B cell (primary cell): ENCODE results near the gene CEP85L. TPM values are rescaled to one million over a fixed set of nuclear protein-coding genes. Genes with fewer than 3 reads are reported as not detected.

Source experiments
- ATAC-seq: fragments of 200-7000 bp; cut with Tn5 transposase; one replicate; pipeline ENCODE4 v1.10.0; 2021; ENCODE audit warnings: low read depth, mild to moderate bottlenecking, moderate number of reproducible peaks, moderate library complexity
- CTCF ChIA-PET: fragments of 350-600 bp; sonication (Branson Sonifier 250); formaldehyde crosslinking; loops from one replicate; lab custom pipeline; 2021; ENCODE audit warnings: antibody characterized with exemption, inconsistent platforms; lab: Charles Lee
- POLR2A ChIA-PET: fragments of 350-600 bp; sonication (Branson Sonifier 250); formaldehyde crosslinking; loops from one replicate; lab custom pipeline; 2021; ENCODE audit warnings: antibody characterized with exemption; lab: Charles Lee
- DNase-seq: peaks from one replicate; pipeline ENCODE4 v3.0.0; 2013
- H2AFZ ChIP-seq: 2 replicates; pipeline ENCODE4 v1.6.1; 2012; ENCODE audit warnings: mild to moderate bottlenecking, low read depth, low read length; ENCODE audit not compliant: insufficient read depth, poor library complexity, severe bottlenecking
- H3K27ac ChIP-seq, 2 donors: 1 replicate in 1 of 2; 2 replicates in 1 of 2; pipeline ENCODE4 v1.5.1; 2012 to 2013; ENCODE audit warnings: low read length in 2 of 2, mild to moderate bottlenecking in 2 of 2, moderate library complexity in 1 of 2
- H3K27me3 ChIP-seq, 4 experiments: fragments of 200-600 bp in 1 of 4; sonication (generic) in 1 of 4; replicated peaks in 1 of 4; 1 replicate in 2 of 4; 2 replicates in 2 of 4; pipeline versions ENCODE4 v1.6.1 to v1.7.0; 2013 to 2016; ENCODE audit warnings: low read length in 3 of 4, mild to moderate bottlenecking in 2 of 4, mixed read lengths in 1 of 4, moderate library complexity in 1 of 4; ENCODE audit not compliant: insufficient read depth in 4 of 4, control insufficient read depth in 3 of 4; ENCODE audit errors: control extremely low read depth in 1 of 4
- H3K36me3 ChIP-seq, 2 experiments: replicated peaks in 1 of 2; 1 replicate in 1 of 2; 2 replicates in 1 of 2; pipeline versions ENCODE4 v1.6.1 to v1.7.1; 2013; ENCODE audit warnings: low read length in 1 of 2; ENCODE audit not compliant: insufficient read depth in 2 of 2, control insufficient read depth in 1 of 2; ENCODE audit errors: control extremely low read depth in 1 of 2, extremely low read depth in 1 of 2
- H3K4me1 ChIP-seq, 2 donors: fragments of 200-600 bp in 1 of 2; sonication (generic) in 1 of 2; 1 replicate in 1 of 2; 2 replicates in 1 of 2; pipeline versions ENCODE4 v1.5.1 to v1.6.1; 2013 to 2017; ENCODE audit warnings: low read length in 2 of 2; ENCODE audit not compliant: control insufficient read depth in 2 of 2, insufficient read depth in 2 of 2
- H3K4me2 ChIP-seq: replicated peaks from 2 replicates; pipeline ENCODE3; 2012; ENCODE audit warnings: mild to moderate bottlenecking, low read depth, low read length; ENCODE audit not compliant: poor library complexity, severe bottlenecking
- H3K4me3 ChIP-seq, 5 experiments: fragments of 200-600 bp in 1 of 5; sonication (generic) in 1 of 5; 1 replicate in 3 of 5; 2 replicates in 2 of 5; pipeline versions ENCODE4 v1.5.1 to v1.7.0; 2011 to 2016; ENCODE audit warnings: low read length in 4 of 5, mild to moderate bottlenecking in 4 of 5, low read depth in 2 of 5, control low read depth in 1 of 5, moderate library complexity in 1 of 5; ENCODE audit not compliant: insufficient read depth in 1 of 5; ENCODE audit errors: control extremely low read depth in 1 of 5, extremely low read depth in 1 of 5
- H3K79me2 ChIP-seq: fragments of 200-600 bp; sonication (generic); one replicate; pipeline ENCODE4 v1.6.0; 2016; ENCODE audit warnings: low read length; ENCODE audit not compliant: control insufficient read depth, insufficient read depth
- H3K9ac ChIP-seq: fragments of 200-600 bp; sonication (generic); 2 replicates; pipeline ENCODE4 v1.6.1; 2017; ENCODE audit warnings: mild to moderate bottlenecking, low read length, moderate library complexity
- H3K9me3 ChIP-seq, 3 donors: one replicate each; pipeline versions ENCODE4 v1.6.1 to v1.7.1; 2013; ENCODE audit warnings: low read length in 2 of 3; ENCODE audit not compliant: control insufficient read depth in 2 of 3, insufficient read depth in 1 of 3; ENCODE audit errors: control extremely low read depth in 1 of 3
- H4K20me1 ChIP-seq: 2 replicates; pipeline ENCODE4 v1.6.0; 2012; ENCODE audit warnings: mild to moderate bottlenecking, low read length; ENCODE audit not compliant: insufficient read depth, control insufficient read depth, poor library complexity, severe bottlenecking
- H3K27ac Mint-ChIP-seq: one replicate; pipeline ENCODE4 v1.8.0; 2021; ENCODE audit warnings: mixed read lengths
- H3K27me3 Mint-ChIP-seq: one replicate; pipeline ENCODE4 v1.8.0; 2021; ENCODE audit warnings: mixed read lengths
- H3K4me1 Mint-ChIP-seq: one replicate; pipeline ENCODE4 v1.8.0; 2021; ENCODE audit warnings: mixed read lengths
- H3K4me3 Mint-ChIP-seq: one replicate; pipeline ENCODE4 v1.8.0; 2021; ENCODE audit warnings: mixed read lengths
- H3K9me3 Mint-ChIP-seq: one replicate; pipeline ENCODE4 v1.8.0; 2022; ENCODE audit warnings: mixed read lengths; ENCODE audit not compliant: insufficient read depth
- CTCF ChIP-seq: fragments of 200-600 bp; IDR thresholded peaks from one replicate; pipeline ENCODE4 v1.8.0; 2022; ENCODE audit warnings: antibody characterized with exemption, mild to moderate bottlenecking
- EZH2 ChIP-seq: IDR thresholded peaks from 2 replicates; pipeline ENCODE4 v1.6.1; 2012; ENCODE audit warnings: borderline replicate concordance, low read depth, mild to moderate bottlenecking, moderate library complexity, low read length; ENCODE audit not compliant: insufficient read depth, poor library complexity, severe bottlenecking
- WGBS: methylation state at CpG from one replicate; pipeline ENCODE4 v1.1.5; 2013; ENCODE audit warnings: missing lambda C conversion rate; ENCODE audit not compliant: insufficient coverage; 5-methylcytosine and 5-hydroxymethylcytosine counted together
- intact Hi-C: fragments of 100-400 bp; cut with micrococcal nuclease; formaldehyde crosslinking; loops from one replicate; pipeline ENCODE4 v1.10.0; 2022
- polyA plus RNA-seq: library from polyadenylated mRNA; depleted of rRNA; stranded (reverse); fragments of >200 nt; gene quantifications from 2 replicates; pipeline ENCODE4 v1.2.3, GENCODE V29; 2012
- total RNA-seq, 2 donors: library from RNA; stranded (reverse); fragments of 120-200 nt in 1 of 2; gene quantifications; 1 replicate in 1 of 2; 2 replicates in 1 of 2; pipeline versions ENCODE4 v1.2.3 to v1.2.4, GENCODE V29; 2013 to 2022

CEP85L gene
- total and polyA plus RNA-seq, 2 donors (not counting 1 experiment from before 2014, with no cell fraction given) = 7.6 to 32.1 TPM

- no peak overlapping the region for H3K27ac Mint-ChIP-seq
- no CpG with 5 or more reads among the region's 1 CpG for WGBS
Observed at GRCh38 chr6:118507636-118508035, 143.8 kb downstream of the CEP85L start.

DNA sequence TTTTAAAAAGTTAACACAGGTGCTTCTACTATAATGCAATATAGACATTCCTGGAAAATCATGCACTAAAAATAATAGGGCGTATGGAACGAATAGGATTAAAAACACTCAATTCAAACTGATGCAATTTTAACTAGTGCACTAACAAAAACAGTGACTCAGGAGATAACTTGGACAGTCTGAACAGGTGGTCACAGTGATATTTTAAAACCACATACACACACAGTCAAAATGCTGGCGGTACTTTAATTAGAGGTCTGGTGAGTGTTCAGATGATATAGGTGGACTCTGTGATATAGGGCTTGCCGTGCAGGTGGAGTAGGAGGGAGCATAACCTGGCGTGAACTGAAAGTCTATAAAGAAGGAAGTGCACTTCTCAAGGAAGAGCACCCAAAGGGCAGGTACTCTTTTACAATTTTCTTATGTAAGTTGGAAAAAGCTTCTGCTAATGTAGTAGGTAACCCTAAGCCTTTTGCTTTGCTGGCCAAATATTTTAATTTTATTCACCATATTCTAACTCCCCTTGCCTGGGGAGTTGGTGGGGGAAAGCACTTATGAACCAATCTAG lies 145.2 kb downstream of the CEP85L start:
- Histone ChIP-seq H4K20me1 (no peaks in the 10 kb centered on the region), H3K27ac (no peak overlapping the region), H2AFZ (no peak overlapping the region), H3K9me3 (peaks cover 0 to under 1% (median 0%) of the 10 kb centered on the region in 3 donors), H3K27me3 (no peaks in the 10 kb centered on the region), H3K4me3 (no peak overlapping the region), H3K4me2 (no peak overlapping the region), H3K9ac (no peak overlapping the region), H3K4me1 (no peaks in the 10 kb centered on the region), H3K79me2 (no peaks in the 10 kb centered on the region), H3K36me3 (peaks cover 4 to 25% of the 10 kb centered on the region in 2 experiments)
- WGBS = 80% methylated on average over 1 of the region's 5 CpGs
- TF ChIP-seq CTCF = no peak
- no peak for TF ChIP-seq EZH2
- Mint-ChIP-seq H3K4me3 (no peak overlapping the region), H3K27ac (peak overlapping the region; percentile 54), H3K9me3 (no peaks in the 10 kb centered on the region), H3K4me1 (peaks cover 2% of the 10 kb centered on the region), H3K27me3 (no peaks in the 10 kb centered on the region)
- ATAC-seq (no peak), DNase-seq (no peak)
- ChIA-PET CTCF (no interaction called here), POLR2A (no interaction called here)
- intact Hi-C loops = no loop called here

More at GRCh38 chr6:118507636-118508035, 143.8 kb downstream of the CEP85L start:
- H3K9me3 ChIP-seq = no peaks in the 10 kb centered on the region
- intact Hi-C loops = no loop called here
- Mint-ChIP-seq H3K4me3 (no peak overlapping the region), H3K4me1 (peaks cover 6% of the 10 kb centered on the region), H3K9me3 (no peaks in the 10 kb centered on the region), H3K27me3 (no peaks in the 10 kb centered on the region)
- no peak overlapping the region for H3K9ac ChIP-seq
- no peaks in the 10 kb centered on the region for H4K20me1 ChIP-seq
- H3K4me1 ChIP-seq = no peaks in the 10 kb centered on the region
- ChIA-PET CTCF (no interaction called here), POLR2A (no interaction called here)
- no peak for TF ChIP-seq EZH2
- TF ChIP-seq CTCF = no peak
- H3K79me2 ChIP-seq = no peaks in the 10 kb centered on the region
- peaks cover 4 to 16% of the 10 kb centered on the region in 2 experiments for H3K36me3 ChIP-seq
- no peak overlapping the region for H3K4me2 ChIP-seq
- ATAC-seq (no peak), DNase-seq (no peak)
- H3K27me3 ChIP-seq = no peaks in the 10 kb centered on the region
- H2AFZ ChIP-seq = no peak overlapping the region
- H3K4me3 ChIP-seq = no peak overlapping the region
- H3K27ac ChIP-seq = no peak overlapping the region
